HepG2 (cell line): Measurements from ENCODE around the gene KLF6. TPM values are rescaled to one million over a fixed set of nuclear protein-coding genes. Genes with fewer than 3 reads are reported as not detected.
A peak's percentile ranks its signal among the peaks of the same experiment; 100 is the strongest.

ENCODE experiments used
- AGO1 ChIP-seq: fragments of 200-400 bp; formaldehyde crosslinking; IDR thresholded peaks from 2 replicates; pipeline ENCODE4 v1.6.1; 2017; ENCODE audit warnings: mild to moderate bottlenecking, low read depth, low read length, moderate library complexity; ENCODE audit not compliant: poor library complexity, severe bottlenecking
- CEBPG ChIP-seq: IDR thresholded peaks from 2 replicates; pipeline ENCODE4 v1.6.1; 2016
- HMG20B ChIP-seq: conservative IDR thresholded peaks from 2 replicates; pipeline ENCODE4 v1.6.1; 2016; ENCODE audit warnings: missing genetic modification reagents, missing compliant biosample characterization
- RAD51 ChIP-seq: fragments of 450-650 bp; IDR thresholded peaks from 2 replicates; pipeline ENCODE4 v1.6.1; 2016; ENCODE audit warnings: borderline replicate concordance
- SNAPC2 ChIP-seq: sonication (generic); formaldehyde crosslinking; IDR thresholded peaks from 2 replicates; pipeline ENCODE4 v1.8.1; 2022; ENCODE audit warnings: mild to moderate bottlenecking, missing genetic modification reagents
- TGIF2 ChIP-seq: IDR thresholded peaks from 2 replicates; pipeline ENCODE4 v1.6.1; 2016; ENCODE audit warnings: control low read depth, missing compliant biosample characterization
- ZBTB21 ChIP-seq: sonication (generic); formaldehyde crosslinking; IDR thresholded peaks from 2 replicates; pipeline ENCODE4 v1.4.0; 2020; ENCODE audit warnings: missing genetic modification reagents
- ZC3H4 ChIP-seq: sonication (generic); formaldehyde crosslinking; IDR thresholded peaks from 2 replicates; pipeline ENCODE4 v1.4.0; 2020; ENCODE audit warnings: missing genetic modification reagents, borderline replicate concordance
- ZNF138 ChIP-seq: sonication (generic); formaldehyde crosslinking; IDR thresholded peaks from 2 replicates; pipeline ENCODE4 v1.5.0; 2020; ENCODE audit warnings: mild to moderate bottlenecking, low read depth, missing genetic modification reagents
- ZNF337 ChIP-seq: sonication (generic); formaldehyde crosslinking; IDR thresholded peaks from 2 replicates; pipeline ENCODE4 v1.5.1; 2020; ENCODE audit warnings: missing genetic modification reagents, low read depth, mild to moderate bottlenecking, borderline replicate concordance
- ZNF350 ChIP-seq: sonication (generic); formaldehyde crosslinking; IDR thresholded peaks from 2 replicates; pipeline ENCODE4 v1.4.0; 2020; ENCODE audit warnings: mild to moderate bottlenecking, low read depth, missing genetic modification reagents, borderline replicate concordance
- ZNF510 ChIP-seq: sonication (generic); formaldehyde crosslinking; IDR thresholded peaks from 2 replicates; pipeline ENCODE4 v1.4.0; 2020; ENCODE audit warnings: low read depth, mild to moderate bottlenecking, missing genetic modification reagents
- polyA plus RNA-seq, 8 experiments: library from polyadenylated mRNA; depleted of rRNA in 3 of 8; stranded (reverse) in 7 of 8; unstranded in 1 of 8; fragments of >200 nt; fragmentation: Illumina TruSeq in 4 of 8; extraction: Trizol in 4 of 8; gene quantifications; 2 replicates each; pipeline versions ENCODE4 v1.2.1 to v1.2.3, GENCODE V29; 2011 to 2016; ENCODE audit warnings: low read depth in 4 of 8, missing spikeins in 1 of 8, mixed read lengths in 1 of 8; ENCODE audit not compliant: insufficient read depth in 1 of 8
- total RNA-seq, 5 experiments: library from RNA; depleted of rRNA; stranded (reverse); fragments of >200 nt; fragmentation: Illumina TruSeq; extraction: Trizol; gene quantifications; 2 replicates each; pipeline ENCODE4 v1.2.3, GENCODE V29; 2016; ENCODE audit warnings: low read depth in 1 of 5
- TF ChIP-seq, protein P1 (sequence below): sonication (generic); formaldehyde crosslinking; IDR thresholded peaks from 2 replicates; pipeline ENCODE4 v1.5.1; 2020; ENCODE audit warnings: mild to moderate bottlenecking, missing genetic modification reagents, moderate library complexity
- TF ChIP-seq, protein P2 (sequence below): sonication (generic); formaldehyde crosslinking; IDR thresholded peaks from 2 replicates; pipeline ENCODE4 v1.4.0; 2020; ENCODE audit warnings: mild to moderate bottlenecking, low read depth, missing genetic modification reagents
- TF ChIP-seq, protein P3 (sequence below): sonication (generic); formaldehyde crosslinking; IDR thresholded peaks from 2 replicates; pipeline ENCODE4 v1.4.0; 2020; ENCODE audit warnings: missing genetic modification reagents
- TF ChIP-seq, protein P4 (sequence below): sonication (generic); formaldehyde crosslinking; IDR thresholded peaks from 2 replicates; pipeline ENCODE4 v1.5.1; 2020; ENCODE audit warnings: missing genetic modification reagents, mild to moderate bottlenecking, borderline replicate concordance
- TF ChIP-seq, protein P5 (sequence below): IDR thresholded peaks from 2 replicates; pipeline ENCODE4 v1.6.1; 2016; ENCODE audit warnings: low read depth
- TF ChIP-seq, protein P6 (sequence below): sonication (generic); formaldehyde crosslinking; IDR thresholded peaks from 2 replicates; pipeline ENCODE4 v1.4.0; 2020; ENCODE audit warnings: missing genetic modification reagents

KLF6 gene
- total and polyA plus RNA-seq, 2 of the 13 experiments (the other 11 are each of a cell fraction or from before 2014, with no cell fraction given) = 27.0 to 71.9 TPM

DNA sequence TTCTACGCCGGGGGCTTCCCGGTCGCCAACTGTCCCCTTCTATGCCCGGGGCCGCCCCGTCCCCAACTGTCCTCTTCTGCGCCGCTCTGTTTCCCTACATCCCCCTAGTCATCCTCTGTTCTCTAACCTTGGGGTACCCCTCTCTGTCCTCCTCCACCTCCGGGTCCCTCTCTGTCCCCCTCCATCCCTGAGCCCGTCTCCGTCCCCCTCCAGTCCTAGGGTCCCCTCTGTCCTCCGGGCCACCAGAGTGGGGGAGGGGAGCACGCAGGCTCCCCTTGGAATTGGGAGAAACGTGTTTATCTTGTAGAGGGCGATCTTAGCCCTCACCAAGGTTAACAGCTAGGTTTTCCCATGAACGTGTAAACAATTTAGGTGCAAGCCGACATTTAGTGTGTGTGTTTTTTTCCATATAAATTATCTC lies 852 bp upstream of the KLF6 start (continued):
- TF ChIP-seq, protein P1, sequence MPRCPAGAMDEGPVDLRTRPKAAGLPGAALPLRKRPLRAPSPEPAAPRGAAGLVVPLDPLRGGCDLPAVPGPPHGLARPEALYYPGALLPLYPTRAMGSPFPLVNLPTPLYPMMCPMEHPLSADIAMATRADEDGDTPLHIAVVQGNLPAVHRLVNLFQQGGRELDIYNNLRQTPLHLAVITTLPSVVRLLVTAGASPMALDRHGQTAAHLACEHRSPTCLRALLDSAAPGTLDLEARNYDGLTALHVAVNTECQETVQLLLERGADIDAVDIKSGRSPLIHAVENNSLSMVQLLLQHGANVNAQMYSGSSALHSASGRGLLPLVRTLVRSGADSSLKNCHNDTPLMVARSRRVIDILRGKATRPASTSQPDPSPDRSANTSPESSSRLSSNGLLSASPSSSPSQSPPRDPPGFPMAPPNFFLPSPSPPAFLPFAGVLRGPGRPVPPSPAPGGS (CRISPR knock-in tag) = no peak
- TF ChIP-seq ZC3H4 = peak; percentile 100
- TF ChIP-seq, protein P2, sequence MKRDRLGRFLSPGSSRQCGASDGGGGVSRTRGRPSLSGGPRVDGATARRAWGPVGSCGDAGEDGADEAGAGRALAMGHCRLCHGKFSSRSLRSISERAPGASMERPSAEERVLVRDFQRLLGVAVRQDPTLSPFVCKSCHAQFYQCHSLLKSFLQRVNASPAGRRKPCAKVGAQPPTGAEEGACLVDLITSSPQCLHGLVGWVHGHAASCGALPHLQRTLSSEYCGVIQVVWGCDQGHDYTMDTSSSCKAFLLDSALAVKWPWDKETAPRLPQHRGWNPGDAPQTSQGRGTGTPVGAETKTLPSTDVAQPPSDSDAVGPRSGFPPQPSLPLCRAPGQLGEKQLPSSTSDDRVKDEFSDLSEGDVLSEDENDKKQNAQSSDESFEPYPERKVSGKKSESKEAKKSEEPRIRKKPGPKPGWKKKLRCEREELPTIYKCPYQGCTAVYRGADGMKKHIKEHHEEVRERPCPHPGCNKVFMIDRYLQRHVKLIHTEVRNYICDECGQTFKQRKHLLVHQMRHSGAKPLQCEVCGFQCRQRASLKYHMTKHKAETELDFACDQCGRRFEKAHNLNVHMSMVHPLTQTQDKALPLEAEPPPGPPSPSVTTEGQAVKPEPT (CRISPR knock-in tag) = no peak
- TF ChIP-seq ZNF510 = no peak
- peak; percentile 14 for TF ChIP-seq TGIF2 (CRISPR knock-in tag)
- TF ChIP-seq, protein P3, sequence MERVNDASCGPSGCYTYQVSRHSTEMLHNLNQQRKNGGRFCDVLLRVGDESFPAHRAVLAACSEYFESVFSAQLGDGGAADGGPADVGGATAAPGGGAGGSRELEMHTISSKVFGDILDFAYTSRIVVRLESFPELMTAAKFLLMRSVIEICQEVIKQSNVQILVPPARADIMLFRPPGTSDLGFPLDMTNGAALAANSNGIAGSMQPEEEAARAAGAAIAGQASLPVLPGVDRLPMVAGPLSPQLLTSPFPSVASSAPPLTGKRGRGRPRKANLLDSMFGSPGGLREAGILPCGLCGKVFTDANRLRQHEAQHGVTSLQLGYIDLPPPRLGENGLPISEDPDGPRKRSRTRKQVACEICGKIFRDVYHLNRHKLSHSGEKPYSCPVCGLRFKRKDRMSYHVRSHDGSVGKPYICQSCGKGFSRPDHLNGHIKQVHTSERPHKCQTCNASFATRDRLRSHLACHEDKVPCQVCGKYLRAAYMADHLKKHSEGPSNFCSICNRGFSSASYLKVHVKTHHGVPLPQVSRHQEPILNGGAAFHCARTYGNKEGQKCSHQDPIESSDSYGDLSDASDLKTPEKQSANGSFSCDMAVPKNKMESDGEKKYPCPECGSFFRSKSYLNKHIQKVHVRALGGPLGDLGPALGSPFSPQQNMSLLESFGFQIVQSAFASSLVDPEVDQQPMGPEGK (CRISPR knock-in tag) = no peak; the same call in 1 of the 2 replicates
- no peak for TF ChIP-seq ZNF337 (CRISPR knock-in tag)
- TF ChIP-seq, protein P4, sequence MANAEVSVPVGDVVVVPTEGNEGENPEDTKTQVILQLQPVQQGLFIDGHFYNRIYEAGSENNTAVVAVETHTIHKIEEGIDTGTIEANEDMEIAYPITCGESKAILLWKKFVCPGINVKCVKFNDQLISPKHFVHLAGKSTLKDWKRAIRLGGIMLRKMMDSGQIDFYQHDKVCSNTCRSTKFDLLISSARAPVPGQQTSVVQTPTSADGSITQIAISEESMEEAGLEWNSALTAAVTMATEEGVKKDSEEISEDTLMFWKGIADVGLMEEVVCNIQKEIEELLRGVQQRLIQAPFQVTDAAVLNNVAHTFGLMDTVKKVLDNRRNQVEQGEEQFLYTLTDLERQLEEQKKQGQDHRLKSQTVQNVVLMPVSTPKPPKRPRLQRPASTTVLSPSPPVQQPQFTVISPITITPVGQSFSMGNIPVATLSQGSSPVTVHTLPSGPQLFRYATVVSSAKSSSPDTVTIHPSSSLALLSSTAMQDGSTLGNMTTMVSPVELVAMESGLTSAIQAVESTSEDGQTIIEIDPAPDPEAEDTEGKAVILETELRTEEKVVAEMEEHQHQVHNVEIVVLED (CRISPR knock-in tag) = no peak
- no peak for TF ChIP-seq CEBPG (CRISPR knock-in tag)
- no peak for TF ChIP-seq SNAPC2 (CRISPR knock-in tag)
- no peak for TF ChIP-seq ZBTB21 (CRISPR knock-in tag)
- TF ChIP-seq, protein P5, sequence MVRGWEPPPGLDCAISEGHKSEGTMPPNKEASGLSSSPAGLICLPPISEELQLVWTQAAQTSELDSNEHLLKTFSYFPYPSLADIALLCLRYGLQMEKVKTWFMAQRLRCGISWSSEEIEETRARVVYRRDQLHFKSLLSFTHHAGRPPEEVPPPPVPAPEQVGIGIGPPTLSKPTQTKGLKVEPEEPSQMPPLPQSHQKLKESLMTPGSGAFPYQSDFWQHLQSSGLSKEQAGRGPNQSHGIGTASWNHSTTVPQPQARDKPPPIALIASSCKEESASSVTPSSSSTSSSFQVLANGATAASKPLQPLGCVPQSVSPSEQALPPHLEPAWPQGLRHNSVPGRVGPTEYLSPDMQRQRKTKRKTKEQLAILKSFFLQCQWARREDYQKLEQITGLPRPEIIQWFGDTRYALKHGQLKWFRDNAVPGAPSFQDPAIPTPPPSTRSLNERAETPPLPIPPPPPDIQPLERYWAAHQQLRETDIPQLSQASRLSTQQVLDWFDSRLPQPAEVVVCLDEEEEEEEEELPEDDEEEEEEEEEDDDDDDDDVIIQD (CRISPR knock-in tag) = no peak
- TF ChIP-seq HMG20B (CRISPR knock-in tag) = no peak
- no peak for TF ChIP-seq ZNF138 (CRISPR knock-in tag)
- no peak for TF ChIP-seq AGO1
- TF ChIP-seq, protein P6, sequence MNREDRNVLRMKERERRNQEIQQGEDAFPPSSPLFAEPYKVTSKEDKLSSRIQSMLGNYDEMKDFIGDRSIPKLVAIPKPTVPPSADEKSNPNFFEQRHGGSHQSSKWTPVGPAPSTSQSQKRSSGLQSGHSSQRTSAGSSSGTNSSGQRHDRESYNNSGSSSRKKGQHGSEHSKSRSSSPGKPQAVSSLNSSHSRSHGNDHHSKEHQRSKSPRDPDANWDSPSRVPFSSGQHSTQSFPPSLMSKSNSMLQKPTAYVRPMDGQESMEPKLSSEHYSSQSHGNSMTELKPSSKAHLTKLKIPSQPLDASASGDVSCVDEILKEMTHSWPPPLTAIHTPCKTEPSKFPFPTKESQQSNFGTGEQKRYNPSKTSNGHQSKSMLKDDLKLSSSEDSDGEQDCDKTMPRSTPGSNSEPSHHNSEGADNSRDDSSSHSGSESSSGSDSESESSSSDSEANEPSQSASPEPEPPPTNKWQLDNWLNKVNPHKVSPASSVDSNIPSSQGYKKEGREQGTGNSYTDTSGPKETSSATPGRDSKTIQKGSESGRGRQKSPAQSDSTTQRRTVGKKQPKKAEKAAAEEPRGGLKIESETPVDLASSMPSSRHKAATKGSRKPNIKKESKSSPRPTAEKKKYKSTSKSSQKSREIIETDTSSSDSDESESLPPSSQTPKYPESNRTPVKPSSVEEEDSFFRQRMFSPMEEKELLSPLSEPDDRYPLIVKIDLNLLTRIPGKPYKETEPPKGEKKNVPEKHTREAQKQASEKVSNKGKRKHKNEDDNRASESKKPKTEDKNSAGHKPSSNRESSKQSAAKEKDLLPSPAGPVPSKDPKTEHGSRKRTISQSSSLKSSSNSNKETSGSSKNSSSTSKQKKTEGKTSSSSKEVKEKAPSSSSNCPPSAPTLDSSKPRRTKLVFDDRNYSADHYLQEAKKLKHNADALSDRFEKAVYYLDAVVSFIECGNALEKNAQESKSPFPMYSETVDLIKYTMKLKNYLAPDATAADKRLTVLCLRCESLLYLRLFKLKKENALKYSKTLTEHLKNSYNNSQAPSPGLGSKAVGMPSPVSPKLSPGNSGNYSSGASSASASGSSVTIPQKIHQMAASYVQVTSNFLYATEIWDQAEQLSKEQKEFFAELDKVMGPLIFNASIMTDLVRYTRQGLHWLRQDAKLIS = peak; percentile 95; the same call in 1 of the 2 replicates
- no peak for TF ChIP-seq RAD51
- TF ChIP-seq ZNF350 (CRISPR knock-in tag) = 0 out of 2 replicates have a peak, but pooled peaks have one; percentile 7
